CD1c-positive myeloid dendritic cell (primary cell): ENCODE data around the gene SLX4.
"Not testable (repeated sequence)": the region's sequence is repeated elsewhere in the genome, so short reads cannot be mapped to it uniquely, and the experiment has no call there.

ENCODE experiments used
- DNase-seq: peaks from one replicate; pipeline ENCODE4 v3.0.0-alpha.2; 2016; ENCODE audit errors: extremely low spot score

Gene SLX4

GRCh38 chr16:3642397-3643094 lies 31.1 kb upstream of the SLX4 start:
- DNase-seq: no peak

- no peak for DNase-seq
Observed at GRCh38 chr16:3641801-3642396, 30.5 kb upstream of the SLX4 start.

GRCh38 chr16:3640632-3641501 lies 29.5 kb upstream of the SLX4 start:
- no peak for DNase-seq

GRCh38 chr16:3640207-3640606 lies 28.8 kb upstream of the SLX4 start:
- DNase-seq: no peak

- no peak for DNase-seq
Observed at GRCh38 chr16:3638916-3639644, 27.7 kb upstream of the SLX4 start.

GRCh38 chr16:3637371-3637923 lies 26.0 kb upstream of the SLX4 start:
- peak; percentile 52 for DNase-seq

GRCh38 chr16:3625911-3626732 lies 14.7 kb upstream of the SLX4 start:
- DNase-seq: peak; percentile 59

GRCh38 chr16:3625331-3625730 lies 13.9 kb upstream of the SLX4 start:
- no peak for DNase-seq

- no peak for DNase-seq
Observed at GRCh38 chr16:3623642-3624041, 12.2 kb upstream of the SLX4 start.

GRCh38 chr16:3618769-3619141 lies 7.3 kb upstream of the SLX4 start:
- DNase-seq: peak; percentile 56

- no peak for DNase-seq
Observed at GRCh38 chr16:3612510-3613466, 1.4 kb upstream of the SLX4 start.

- no peak for DNase-seq
Observed at GRCh38 chr16:3610698-3611145, 684 bp downstream of the SLX4 start.

GRCh38 chr16:3609895-3610697 lies 1.3 kb downstream of the SLX4 start:
- peak; percentile 71 for DNase-seq

- DNase-seq: not testable (repeated sequence)
Observed at GRCh38 chr16:3608976-3609375, 2.4 kb downstream of the SLX4 start.

- DNase-seq: no peak
Observed at GRCh38 chr16:3608069-3608468, 3.3 kb downstream of the SLX4 start.

GRCh38 chr16:3607634-3608033 lies 3.8 kb downstream of the SLX4 start:
- no peak for DNase-seq

- no peak for DNase-seq
Observed at GRCh38 chr16:3607161-3607560, 4.2 kb downstream of the SLX4 start.

- DNase-seq: no peak
Observed at GRCh38 chr16:3606441-3606840, 5.0 kb downstream of the SLX4 start.

- no peak for DNase-seq
Observed at GRCh38 chr16:3602320-3602653, 9.1 kb downstream of the SLX4 start.
